NCI-H1105 (cell line): ENCODE data around the gene ZNF208.
"Not testable (repeated sequence)": the region's sequence is repeated elsewhere in the genome, so short reads cannot be mapped to it uniquely, and the experiment has no call there.

ENCODE experiments used
- DNase-seq: peaks from one replicate; lab custom pipeline; 2025; lab: John Stamatoyannopoulos, UW

Gene ZNF208

DNA sequence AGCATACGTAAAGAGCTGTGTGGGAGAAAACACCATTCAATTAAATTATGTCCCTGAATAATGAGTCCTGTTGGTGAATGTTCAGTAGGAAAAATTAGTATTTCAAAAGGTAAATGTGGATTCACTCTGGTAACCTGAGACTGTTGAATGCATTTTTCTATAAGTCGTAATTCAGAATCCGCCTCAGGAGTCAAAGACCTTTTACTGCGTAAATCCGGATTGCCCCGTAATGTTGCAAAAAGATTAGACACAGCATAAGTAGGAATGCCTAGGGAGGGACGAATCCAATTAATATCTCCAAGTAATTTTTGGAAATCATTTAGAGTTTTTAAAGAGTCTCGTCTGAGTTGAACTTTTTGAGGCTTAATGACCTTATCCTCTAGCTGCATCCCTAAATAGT is 126.0 kb downstream of the ZNF208 start:
- not testable (repeated sequence) for DNase-seq

DNA sequence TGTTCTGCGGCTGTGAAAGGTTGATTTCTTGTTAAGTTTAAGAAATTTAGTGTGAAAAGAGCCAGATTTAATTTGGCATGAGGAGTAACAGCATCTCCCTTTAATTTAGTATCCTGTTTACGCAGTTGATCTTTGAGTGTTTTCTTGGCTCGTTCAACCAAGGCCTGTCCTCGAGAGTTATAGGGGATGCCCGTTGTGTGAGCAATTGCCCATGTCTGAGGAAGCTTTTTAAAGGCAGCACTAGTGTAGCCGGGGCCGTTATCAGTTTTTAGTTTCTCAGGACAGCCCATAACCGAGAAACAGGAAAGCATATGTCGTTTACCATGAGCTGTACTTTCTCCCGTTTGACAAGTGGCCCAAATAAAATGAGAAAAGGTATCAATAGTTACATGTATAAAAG is 127.2 kb downstream of the ZNF208 start:
- DNase-seq, result no peak
